ENCODE data around the gene ANKRD55.

DNA sequence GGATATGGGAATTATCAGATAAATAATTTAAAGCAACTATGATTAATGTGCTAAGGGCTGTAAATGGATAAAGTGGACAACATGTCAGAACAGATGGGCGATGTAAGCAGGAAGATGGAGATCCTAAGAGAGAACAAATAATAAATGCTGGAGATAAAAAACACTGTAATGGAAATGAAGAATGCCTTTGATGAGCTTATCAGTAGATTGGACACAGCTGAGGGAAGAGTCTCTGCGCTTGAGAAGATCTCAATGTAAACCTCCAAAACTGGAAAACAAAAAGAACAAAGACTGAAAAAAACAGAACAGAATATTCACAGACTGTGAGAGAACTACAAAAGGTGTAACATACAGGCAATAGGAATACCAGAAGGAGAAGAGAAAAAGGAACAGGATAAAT is 102.5 kb downstream of the ANKRD55 start:
- TF ChIP-seq, protein P1, sequence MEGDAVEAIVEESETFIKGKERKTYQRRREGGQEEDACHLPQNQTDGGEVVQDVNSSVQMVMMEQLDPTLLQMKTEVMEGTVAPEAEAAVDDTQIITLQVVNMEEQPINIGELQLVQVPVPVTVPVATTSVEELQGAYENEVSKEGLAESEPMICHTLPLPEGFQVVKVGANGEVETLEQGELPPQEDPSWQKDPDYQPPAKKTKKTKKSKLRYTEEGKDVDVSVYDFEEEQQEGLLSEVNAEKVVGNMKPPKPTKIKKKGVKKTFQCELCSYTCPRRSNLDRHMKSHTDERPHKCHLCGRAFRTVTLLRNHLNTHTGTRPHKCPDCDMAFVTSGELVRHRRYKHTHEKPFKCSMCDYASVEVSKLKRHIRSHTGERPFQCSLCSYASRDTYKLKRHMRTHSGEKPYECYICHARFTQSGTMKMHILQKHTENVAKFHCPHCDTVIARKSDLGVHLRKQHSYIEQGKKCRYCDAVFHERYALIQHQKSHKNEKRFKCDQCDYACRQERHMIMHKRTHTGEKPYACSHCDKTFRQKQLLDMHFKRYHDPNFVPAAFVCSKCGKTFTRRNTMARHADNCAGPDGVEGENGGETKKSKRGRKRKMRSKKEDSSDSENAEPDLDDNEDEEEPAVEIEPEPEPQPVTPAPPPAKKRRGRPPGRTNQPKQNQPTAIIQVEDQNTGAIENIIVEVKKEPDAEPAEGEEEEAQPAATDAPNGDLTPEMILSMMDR (IDR thresholded peaks at IDR 0.05), result no peak
- no peak for TF ChIP-seq POLR2AphosphoS5 (IDR thresholded peaks at IDR 0.05)

Data from transverse colon (tissue), 4 donors.